Measurements from ENCODE around the gene PDZRN4. TPM values are rescaled to one million over a fixed set of nuclear protein-coding genes. Genes with fewer than 3 reads are reported as not detected.
"Not testable (repeated sequence)": the region's sequence is repeated elsewhere in the genome, so short reads cannot be mapped to it uniquely, and the experiment has no call there.

PDZRN4 gene
- total RNA-seq, 1 experiment from 2014 or later: not detected

DNA sequence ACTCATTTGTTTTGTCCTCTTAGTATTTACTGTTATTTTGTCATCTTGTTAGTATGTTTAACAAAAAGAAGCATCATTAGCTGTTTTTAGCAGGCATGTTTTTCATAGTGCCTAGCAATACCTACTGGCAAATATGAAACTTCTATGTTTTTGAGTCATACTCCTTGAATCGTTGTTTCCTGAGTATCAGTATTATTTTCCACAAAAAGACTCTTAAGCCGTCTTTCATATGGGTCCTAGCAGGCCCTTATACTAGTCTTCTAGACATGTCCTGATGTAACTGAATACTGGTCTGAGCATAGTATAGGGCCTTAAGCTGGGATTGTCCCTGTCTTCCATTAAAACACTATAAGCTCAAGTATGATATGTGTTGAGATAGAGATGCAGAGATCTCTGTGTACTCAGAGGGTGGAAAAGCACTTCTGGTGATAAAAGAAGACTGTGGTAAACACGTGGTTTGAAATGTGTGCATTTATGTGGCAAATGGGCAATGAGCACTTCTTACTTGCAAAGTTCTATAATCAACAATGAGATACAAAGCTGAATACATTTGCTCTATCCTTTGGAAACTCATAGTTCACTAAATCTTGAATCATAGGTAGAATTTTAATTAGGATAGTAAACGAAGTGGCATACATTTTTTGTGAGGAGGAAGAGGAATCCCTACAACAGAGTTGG is 348.8 kb downstream of the PDZRN4 start:
- DNase-seq (ENCODE audit: extremely low read depth, low read depth): no peak

DNA sequence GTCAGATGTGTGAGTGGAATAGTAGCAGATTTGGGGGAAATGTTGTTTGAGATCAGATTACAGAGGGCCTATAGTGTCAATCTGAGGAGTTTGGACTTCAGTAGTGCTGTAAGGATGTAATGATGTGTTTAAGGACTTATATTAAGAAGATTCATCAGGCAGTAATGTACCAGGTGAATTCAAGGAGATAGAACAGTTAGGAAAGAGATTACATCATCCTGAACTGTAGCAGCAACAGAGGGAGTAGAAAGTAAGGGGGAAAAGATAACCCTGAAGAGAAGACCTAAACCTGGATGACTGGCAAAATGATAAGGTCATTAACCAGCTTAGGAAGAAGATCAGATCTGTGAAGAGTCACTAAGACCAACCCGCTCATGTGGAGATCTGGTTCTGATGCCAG is 349.4 kb downstream of the PDZRN4 start:
- no peak for DNase-seq (ENCODE audit: extremely low read depth, low read depth)

- DNase-seq (ENCODE audit: extremely low read depth, low read depth): no peak
Observed at GRCh38 chr12:41545761-41546160, 357.6 kb downstream of the PDZRN4 start.

DNA sequence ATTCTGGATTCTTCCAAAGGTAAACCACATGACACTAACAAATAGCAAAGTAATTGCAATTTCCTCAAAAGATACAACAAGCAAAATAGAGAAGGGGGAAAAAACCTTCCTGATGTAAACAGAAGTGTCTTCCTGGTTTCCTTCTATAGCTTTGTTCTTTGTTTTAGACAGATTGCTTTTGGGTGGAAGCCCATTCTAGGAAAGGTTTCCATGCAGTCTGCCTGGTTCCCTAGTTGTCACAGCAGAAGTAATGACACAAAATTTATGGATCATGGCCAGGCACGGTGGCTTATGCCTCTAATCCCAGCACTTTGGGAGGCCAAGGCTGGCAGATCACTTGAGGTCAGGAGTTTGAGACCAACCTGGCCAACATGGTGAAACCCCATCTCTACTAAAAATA is 359.0 kb downstream of the PDZRN4 start:
- not testable (repeated sequence) for DNase-seq (ENCODE audit: extremely low read depth, low read depth)

- DNase-seq (ENCODE audit: extremely low read depth, low read depth): no peak
Observed at GRCh38 chr12:41548926-41549325, 360.8 kb downstream of the PDZRN4 start.

DNA sequence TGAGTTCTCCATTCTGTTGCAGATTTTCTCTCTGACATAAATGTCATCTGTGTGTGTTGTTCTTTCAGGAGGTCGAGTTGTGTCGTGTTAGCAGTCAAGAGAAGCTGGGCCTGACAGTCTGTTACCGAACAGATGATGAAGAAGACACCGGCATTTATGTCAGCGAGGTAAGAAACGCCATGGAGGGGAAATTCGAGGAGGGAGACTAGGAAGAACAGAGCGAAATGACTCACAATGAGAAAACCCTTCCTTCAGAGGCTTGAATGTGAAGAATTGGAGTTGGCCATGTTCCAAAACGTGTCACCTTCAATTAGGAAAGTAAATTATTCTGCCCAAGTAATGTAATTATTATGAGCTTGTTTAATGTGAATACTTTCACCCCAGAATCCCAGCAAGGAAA is 364.5 kb downstream of the PDZRN4 start:
- DNase-seq (ENCODE audit: extremely low read depth, low read depth): no peak

- DNase-seq (ENCODE audit: extremely low read depth, low read depth): no peak
Observed at GRCh38 chr12:41556176-41556575, 368.1 kb downstream of the PDZRN4 start.

- DNase-seq (ENCODE audit: extremely low read depth, low read depth): no peak
Observed at GRCh38 chr12:41557344-41557743, 369.2 kb downstream of the PDZRN4 start.

DNA sequence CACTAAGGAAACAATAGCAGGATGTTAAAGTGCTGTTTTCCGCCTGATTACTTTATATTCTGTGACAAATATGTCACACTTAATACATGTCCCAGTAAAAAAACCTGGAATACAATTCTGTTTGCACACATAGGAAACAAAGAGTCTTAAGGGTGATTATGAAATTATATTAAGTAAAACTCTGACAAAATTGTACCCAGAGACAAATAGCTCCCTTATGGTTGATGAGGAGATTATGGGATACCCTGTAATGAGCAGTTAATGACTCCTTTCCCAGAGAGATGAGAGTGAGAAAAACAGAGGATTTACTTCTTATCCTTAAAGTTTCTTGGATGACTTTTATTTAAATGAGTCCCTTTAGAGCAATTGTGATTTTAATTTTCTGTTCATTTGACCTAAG is 370.6 kb downstream of the PDZRN4 start:
- no peak for DNase-seq (ENCODE audit: extremely low read depth, low read depth)

GRCh38 chr12:41563051-41563450 is 374.9 kb downstream of the PDZRN4 start:
- no peak for DNase-seq (ENCODE audit: extremely low read depth, low read depth)

DNA sequence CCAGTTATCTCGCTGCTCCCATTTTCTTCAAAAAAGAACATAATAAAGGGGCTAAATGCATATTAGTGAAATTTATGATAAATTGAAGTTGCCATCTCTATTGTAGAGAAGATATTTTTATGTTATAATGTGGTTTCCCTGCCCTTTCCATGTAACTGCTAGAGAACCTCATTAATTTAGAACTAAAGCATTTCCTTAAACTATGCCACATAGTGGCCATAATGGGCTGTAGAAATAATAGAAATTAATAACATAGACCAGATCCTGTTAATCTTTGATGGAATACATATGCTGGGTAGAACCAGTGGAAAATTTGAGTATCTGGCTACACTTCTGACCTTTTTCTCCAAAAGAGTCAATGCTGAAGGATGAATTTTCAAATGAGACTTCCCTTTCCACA is 376.7 kb downstream of the PDZRN4 start:
- DNase-seq (ENCODE audit: extremely low read depth, low read depth): no peak

DNA sequence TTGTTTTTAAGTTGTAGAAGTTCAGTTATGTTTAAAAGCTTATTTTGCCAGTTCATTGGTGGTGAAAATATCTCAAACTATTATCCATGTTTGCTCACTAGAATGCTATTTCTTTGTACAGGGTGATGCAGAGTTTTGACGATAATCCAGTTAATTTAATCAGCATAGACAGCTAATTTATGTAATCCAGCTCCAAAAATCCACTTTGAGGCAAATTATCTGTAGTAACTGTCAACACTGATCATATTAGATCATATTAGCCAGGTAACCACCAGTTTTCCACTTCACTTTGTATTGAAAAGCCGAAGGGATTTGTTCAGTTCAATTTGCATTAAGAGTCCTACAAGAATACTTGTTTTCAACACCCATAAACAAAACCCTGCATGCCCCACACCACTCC is 378.6 kb downstream of the PDZRN4 start:
- no peak for DNase-seq (ENCODE audit: extremely low read depth, low read depth)

- no peak for DNase-seq (ENCODE audit: extremely low read depth, low read depth)
Observed at GRCh38 chr12:41573445-41573844, 385.3 kb downstream of the PDZRN4 start.

DNA sequence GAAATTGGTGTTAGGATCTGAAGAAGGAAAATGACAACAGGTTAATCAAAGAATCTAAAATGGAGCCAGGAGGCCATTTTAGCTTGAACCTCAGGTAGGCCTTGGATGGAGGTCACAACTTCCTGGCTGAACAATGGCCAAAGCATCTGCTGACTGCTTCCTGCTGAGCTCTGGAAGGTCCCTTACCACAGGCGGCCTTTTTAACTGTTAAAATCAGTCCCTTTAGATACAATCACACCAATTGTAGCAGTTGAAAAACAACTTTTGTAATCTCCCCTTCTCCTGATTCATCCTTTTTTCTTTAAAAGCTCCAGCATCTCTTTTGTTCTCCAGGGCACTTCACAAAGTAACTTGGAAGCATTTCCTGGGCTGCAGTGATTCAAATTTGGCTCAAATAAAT is 388.8 kb downstream of the PDZRN4 start:
- no peak for DNase-seq (ENCODE audit: extremely low read depth, low read depth)

DNA sequence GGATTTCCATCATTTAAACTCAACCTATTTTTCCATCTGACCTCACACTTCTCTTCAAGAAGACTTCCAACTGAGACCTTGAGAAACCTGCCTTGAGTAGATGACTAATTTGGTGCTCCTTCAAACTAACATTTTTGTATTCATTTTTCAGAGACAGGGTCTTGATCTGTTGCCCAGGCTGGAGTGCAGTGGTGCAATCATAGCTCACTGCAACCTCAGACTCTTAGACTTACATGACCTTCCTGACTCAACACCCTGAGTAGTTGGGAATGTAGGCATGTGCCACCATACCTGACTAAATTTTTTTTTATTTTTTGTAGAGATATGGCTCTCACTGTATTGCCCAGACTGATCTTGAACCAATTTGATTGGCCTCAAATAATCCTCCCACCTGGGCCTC is 389.9 kb downstream of the PDZRN4 start:
- no peak for DNase-seq (ENCODE audit: extremely low read depth, low read depth)

DNA sequence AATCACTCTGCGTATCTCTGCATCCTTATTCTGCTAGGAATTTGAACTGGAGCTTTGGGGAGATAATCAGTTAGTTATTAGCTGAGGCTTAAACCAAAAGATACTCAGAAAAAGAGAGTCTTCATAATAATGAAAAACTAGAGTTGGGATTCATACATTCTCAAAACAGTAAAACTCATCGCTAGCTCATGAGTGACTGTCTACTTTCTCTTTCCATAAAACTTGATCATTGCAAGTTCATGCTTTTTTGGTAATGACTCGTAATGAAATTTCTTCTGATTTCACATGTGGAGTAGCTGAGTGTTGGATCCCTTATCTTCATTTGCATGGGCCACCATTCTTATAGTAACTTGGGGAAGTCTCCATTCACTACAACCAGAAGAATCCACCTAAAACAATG is 397.7 kb downstream of the PDZRN4 start:
- no peak for DNase-seq (ENCODE audit: extremely low read depth, low read depth)

GRCh38 chr12:41587574-41587973 is 399.5 kb downstream of the PDZRN4 start:
- no peak for DNase-seq (ENCODE audit: extremely low read depth, low read depth)

- no peak for DNase-seq (ENCODE audit: extremely low read depth, low read depth)
Observed at GRCh38 chr12:41589878-41590277, 401.8 kb downstream of the PDZRN4 start.

DNA sequence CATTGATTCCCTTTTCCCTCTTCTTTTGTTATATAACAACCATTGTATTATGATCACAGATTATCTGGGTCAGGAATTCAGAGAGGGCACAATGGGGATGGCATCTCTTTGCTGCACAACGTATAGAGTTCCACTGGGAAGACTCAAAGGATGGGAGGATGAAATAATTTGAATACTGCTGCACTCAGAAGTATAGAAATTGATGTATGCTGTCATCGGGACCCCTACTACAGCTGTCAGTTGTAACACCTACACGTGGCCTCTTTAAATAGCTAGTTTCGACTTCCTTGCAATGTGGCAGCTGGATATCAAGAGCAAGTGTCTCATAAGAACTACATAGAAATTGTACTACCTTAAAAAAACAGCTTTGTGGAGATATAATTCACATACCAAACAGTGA is 408.1 kb downstream of the PDZRN4 start:
- no peak for DNase-seq (ENCODE audit: extremely low read depth, low read depth)

DNA sequence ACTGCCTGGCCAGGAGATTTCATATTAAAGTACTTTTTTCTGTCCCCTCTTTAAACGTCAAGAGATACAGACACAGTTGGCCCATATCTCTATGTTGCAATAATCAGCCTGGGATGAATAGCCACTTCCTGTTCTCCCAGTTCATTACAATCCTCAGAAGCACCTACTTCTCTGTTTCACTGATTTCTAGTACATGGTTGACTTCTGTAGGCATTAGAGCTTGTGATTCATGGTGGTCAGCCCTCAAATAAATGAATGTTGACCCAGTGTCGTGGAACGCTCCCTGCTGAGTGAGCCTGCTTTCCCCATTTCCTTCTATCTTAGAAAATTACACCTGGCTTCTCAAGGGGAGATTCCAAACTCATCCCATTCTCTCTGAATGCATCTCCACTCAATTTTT is 416.7 kb downstream of the PDZRN4 start:
- DNase-seq (ENCODE audit: extremely low read depth, low read depth): no peak

DNA sequence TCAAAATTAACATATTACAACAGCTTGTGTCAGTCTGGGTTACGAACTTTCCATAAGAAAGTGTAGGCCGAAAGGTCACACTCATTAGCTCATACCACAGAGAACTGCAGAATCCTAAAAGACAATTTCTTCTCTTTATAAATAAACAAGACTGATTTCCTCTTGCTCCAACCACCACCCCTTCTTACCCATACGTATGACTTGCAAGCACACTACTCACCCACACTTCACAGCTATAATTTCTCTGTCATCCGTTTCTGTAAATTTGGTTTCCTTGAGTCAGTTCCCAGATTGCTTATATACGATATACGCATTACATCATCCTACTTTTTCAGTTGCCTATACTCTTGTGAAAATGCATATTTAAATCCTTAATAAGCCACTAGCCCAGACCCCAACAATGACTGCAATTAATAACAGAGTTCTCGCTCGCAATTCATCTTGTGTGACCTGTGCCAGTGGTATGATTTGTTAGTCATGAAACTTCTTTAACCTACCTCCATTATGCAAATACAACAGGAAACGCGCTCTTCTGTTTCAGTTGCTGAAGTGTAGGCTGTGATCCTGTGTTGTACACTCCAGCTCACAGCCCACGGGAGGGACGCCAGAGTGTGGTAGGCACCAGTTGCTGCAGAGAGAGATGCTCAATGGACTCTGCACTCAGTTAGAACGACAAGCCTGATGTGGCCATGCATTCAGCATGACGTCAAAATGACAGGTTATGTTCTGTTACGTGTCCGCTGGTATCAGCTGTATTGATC is 417.6 kb downstream of the PDZRN4 start:
- no peak for DNase-seq (ENCODE audit: extremely low read depth, low read depth)
